ENCODE data around the gene ELAVL3. TPM values are rescaled to one million over a fixed set of nuclear protein-coding genes. Genes with fewer than 3 reads are reported as not detected.
"Not testable (repeated sequence)": the region's sequence is repeated elsewhere in the genome, so short reads cannot be mapped to it uniquely, and the experiment has no call there.

Gene ELAVL3
- total and polyA plus RNA-seq, 8 donors: 0.08 to 0.16 (median 0.15) TPM; not detected in 5

DNA sequence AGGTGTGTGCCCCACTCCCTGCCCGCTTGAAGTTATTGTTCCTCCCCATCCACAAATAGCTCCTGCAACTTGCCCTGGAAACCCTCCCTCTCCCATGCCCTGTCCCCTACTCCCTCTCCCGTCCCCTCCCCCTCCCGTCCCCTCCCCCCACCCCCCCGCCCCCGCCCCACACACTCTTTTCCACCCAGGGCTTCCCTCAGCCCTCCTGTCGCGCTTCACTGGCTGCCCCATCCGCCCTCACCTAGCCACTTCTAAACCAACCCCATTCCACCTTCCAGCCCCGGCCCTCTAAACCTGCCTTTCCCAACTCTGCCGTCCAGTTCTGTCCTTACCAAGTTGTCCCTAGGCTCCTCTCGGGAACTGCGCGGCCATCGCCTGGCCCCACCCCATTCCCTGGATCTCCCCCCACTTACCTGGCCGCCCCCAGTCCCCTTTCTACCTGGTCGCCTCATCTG lies 62.7 kb downstream of the ELAVL3 start:
- intact Hi-C loops (cut with DNase I): no loop called here
- 6 to 10% methylated on average over 9 to 12 of the region's 16 CpGs for WGBS, 2 donors
- TF ChIP-seq, protein P1, sequence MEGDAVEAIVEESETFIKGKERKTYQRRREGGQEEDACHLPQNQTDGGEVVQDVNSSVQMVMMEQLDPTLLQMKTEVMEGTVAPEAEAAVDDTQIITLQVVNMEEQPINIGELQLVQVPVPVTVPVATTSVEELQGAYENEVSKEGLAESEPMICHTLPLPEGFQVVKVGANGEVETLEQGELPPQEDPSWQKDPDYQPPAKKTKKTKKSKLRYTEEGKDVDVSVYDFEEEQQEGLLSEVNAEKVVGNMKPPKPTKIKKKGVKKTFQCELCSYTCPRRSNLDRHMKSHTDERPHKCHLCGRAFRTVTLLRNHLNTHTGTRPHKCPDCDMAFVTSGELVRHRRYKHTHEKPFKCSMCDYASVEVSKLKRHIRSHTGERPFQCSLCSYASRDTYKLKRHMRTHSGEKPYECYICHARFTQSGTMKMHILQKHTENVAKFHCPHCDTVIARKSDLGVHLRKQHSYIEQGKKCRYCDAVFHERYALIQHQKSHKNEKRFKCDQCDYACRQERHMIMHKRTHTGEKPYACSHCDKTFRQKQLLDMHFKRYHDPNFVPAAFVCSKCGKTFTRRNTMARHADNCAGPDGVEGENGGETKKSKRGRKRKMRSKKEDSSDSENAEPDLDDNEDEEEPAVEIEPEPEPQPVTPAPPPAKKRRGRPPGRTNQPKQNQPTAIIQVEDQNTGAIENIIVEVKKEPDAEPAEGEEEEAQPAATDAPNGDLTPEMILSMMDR (IDR thresholded peaks at IDR 0.05): no peak
- H3K36me3 ChIP-seq: no peaks in the 10 kb centered on the region
- H3K27ac ChIP-seq: peak overlapping the region in 3 of 4 donors; percentile 76 to 88 (median 77)
- DNase-seq (no peak), ATAC-seq (peak in 3 of 4 donors; percentile 1 to 5 (median 3)), FAIRE-seq (no peak)
- H3K9me3 ChIP-seq: no peaks in the 10 kb centered on the region
- no peaks in the 10 kb centered on the region for H3K27me3 ChIP-seq
- H3K4me1 ChIP-seq: peaks cover 0 to 6% (median 0%) of the 10 kb centered on the region in 3 donors
- H3K4me3 ChIP-seq: peak overlapping the region; percentile 27 to 76 (median 64)

- no peaks in the 10 kb centered on the region for H3K9me3 ChIP-seq
- 95% methylated on average over 17 of the region's 17 CpGs for WGBS, 2 donors
- H3K36me3 ChIP-seq: no peaks in the 10 kb centered on the region
- no peaks in the 10 kb centered on the region for H3K27me3 ChIP-seq
- intact Hi-C loops (cut with DNase I): no loop called here
- H3K4me1 ChIP-seq: peaks cover 0 to 2% (median 0%) of the 10 kb centered on the region in 3 donors
- no peak overlapping the region for H3K4me3 ChIP-seq
- DNase-seq: no peak
- ATAC-seq: no peak
- TF ChIP-seq, protein P1 (IDR thresholded peaks at IDR 0.05): no peak
- FAIRE-seq: no peak
- no peak overlapping the region for H3K27ac ChIP-seq
These were observed 64.3 kb downstream of the ELAVL3 start for GRCh38 chr19:11416346-11417052.

GRCh38 chr19:11414544-11414943 lies 66.3 kb downstream of the ELAVL3 start:
- Histone ChIP-seq H3K4me1 (no peaks in the 10 kb centered on the region), H3K27ac (no peak overlapping the region), H3K27me3 (no peaks in the 10 kb centered on the region), H3K9me3 (no peaks in the 10 kb centered on the region), H3K4me3 (no peak overlapping the region), H3K36me3 (no peaks in the 10 kb centered on the region)
- DNase-seq (no peak), ATAC-seq (no peak), FAIRE-seq (no peak)
- 95 to 100% methylated on average over 2 of the region's 2 CpGs for WGBS, 2 donors
- TF ChIP-seq, protein P1 (IDR thresholded peaks at IDR 0.05): no peak
- intact Hi-C loops (cut with DNase I): no loop called here

DNA sequence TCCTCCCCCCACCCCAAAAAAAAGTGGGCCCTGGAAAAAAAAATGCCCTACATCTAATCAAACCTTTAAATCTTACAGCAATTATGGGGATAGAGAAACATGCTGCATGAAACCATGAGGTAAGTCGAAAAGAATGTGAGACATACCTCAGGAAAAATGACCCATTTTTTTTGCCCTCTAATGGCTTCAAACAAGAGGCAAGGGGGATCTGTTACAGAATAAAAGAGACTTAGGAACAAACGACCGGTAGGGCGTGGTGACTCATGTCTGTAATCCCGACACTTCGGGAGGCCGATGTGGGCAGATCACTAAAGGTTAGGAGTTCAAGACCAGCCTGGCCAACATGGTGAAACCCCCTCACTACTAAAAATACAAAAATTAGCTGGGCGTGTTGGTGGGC lies 70.2 kb downstream of the ELAVL3 start:
- Histone ChIP-seq H3K27ac (no peak overlapping the region), H3K9me3 (no peaks in the 10 kb centered on the region), H3K36me3 (no peaks in the 10 kb centered on the region), H3K27me3 (no peaks in the 10 kb centered on the region), H3K4me3 (no peak overlapping the region), H3K4me1 (no peaks in the 10 kb centered on the region)
- FAIRE-seq (no peak), DNase-seq (no peak), ATAC-seq (no peak)
- intact Hi-C loops (cut with DNase I): no loop called here
- TF ChIP-seq, protein P1 (IDR thresholded peaks at IDR 0.05): no peak
- 76 to 81% methylated on average over 8 of the region's 8 CpGs for WGBS, 2 donors

- intact Hi-C loops (cut with DNase I): no loop called here
- Histone ChIP-seq H3K36me3 (peaks cover 0 to 6% (median 0%) of the 10 kb centered on the region in 3 donors), H3K27me3 (no peaks in the 10 kb centered on the region), H3K4me3 (no peak overlapping the region), H3K9me3 (no peaks in the 10 kb centered on the region), H3K27ac (no peak overlapping the region), H3K4me1 (no peaks in the 10 kb centered on the region)
- ATAC-seq (no peak), FAIRE-seq (no peak), DNase-seq (no peak)
- TF ChIP-seq, protein P1 (IDR thresholded peaks at IDR 0.05): no peak
- 92 to 98% methylated on average over 4 of the region's 4 CpGs for WGBS, 2 donors
These were observed 72.3 kb downstream of the ELAVL3 start for GRCh38 chr19:11408591-11408990.

DNA sequence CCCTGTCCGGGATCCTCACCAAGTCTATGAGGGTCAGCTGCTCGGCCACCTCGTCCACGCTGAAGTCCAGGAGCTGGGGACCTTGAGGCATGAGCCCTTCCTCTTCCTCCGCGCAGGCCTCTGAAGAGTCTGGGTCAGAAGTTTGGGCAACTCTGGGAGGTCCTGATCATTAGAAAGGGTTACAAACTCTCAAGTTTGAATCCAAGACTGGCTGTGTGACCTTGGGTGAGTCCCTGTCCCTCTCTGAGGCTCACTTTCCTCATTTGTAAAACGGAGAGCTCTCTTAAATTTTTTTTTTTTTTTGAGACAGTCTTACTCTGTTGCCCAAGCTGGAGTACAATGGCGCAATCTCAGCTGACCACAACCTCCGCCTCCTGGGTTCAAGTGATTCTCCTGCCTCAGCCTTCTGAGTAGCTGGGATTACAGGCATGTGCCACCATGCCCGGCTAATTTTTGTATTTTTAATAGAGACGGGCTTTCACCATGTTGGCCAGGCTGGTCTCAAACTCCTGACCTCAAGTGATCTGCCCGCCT lies 74.1 kb downstream of the ELAVL3 start:
- H3K4me1 ChIP-seq; intact Hi-C loops (cut with DNase I); DNase-seq; H3K9me3 ChIP-seq; H3K27ac ChIP-seq; ATAC-seq; FAIRE-seq; H3K27me3 ChIP-seq; H3K36me3 ChIP-seq; H3K4me3 ChIP-seq: not testable (repeated sequence)
- WGBS, 2 donors: 93 to 94% methylated on average over 12 of the region's 12 CpGs
